HG03108 (cell line): ENCODE data around the gene AUP1.

ENCODE experiments used
- ATAC-seq: cut with Tn5 transposase; IDR thresholded peaks from one replicate; pipeline ENCODE4 v1.9.1; 2021; ENCODE audit warnings: moderate library complexity; ENCODE audit not compliant: unreplicated experiment

The AUP1 gene

GRCh38 chr2:74558284-74559230, 29.1 kb upstream of the AUP1 start:
- no peak for ATAC-seq

- no peak for ATAC-seq
These were observed 27.4 kb upstream of the AUP1 start for GRCh38 chr2:74556831-74557370.

GRCh38 chr2:74556159-74556558, 26.7 kb upstream of the AUP1 start:
- ATAC-seq = no peak

- ATAC-seq = no peak
These were observed 26.2 kb upstream of the AUP1 start for GRCh38 chr2:74555610-74556103.

GRCh38 chr2:74554820-74555531, 25.5 kb upstream of the AUP1 start:
- ATAC-seq = peak; percentile 27

GRCh38 chr2:74553892-74554819, 24.6 kb upstream of the AUP1 start, which contains the start of the genes DOK1 and LOXL3:
TSS of gene DOK1 (plus strand) at chr2:74554720. CDS start at chr2:74554755, 35 bp downstream.
TSS of gene LOXL3 (minus strand) at chr2:74553942. CDS start at chr2:74552634, 1,308 bp downstream.
- peak; percentile 50 for ATAC-seq

GRCh38 chr2:74552914-74553811, 23.7 kb upstream of the AUP1 start:
- ATAC-seq = no peak

GRCh38 chr2:74551942-74552913, 22.7 kb upstream of the AUP1 start:
- ATAC-seq = no peak

GRCh38 chr2:74551530-74551929, 22.0 kb upstream of the AUP1 start:
- ATAC-seq = no peak

GRCh38 chr2:74550231-74550630, 20.7 kb upstream of the AUP1 start:
- no peak for ATAC-seq

- peak; percentile 38 for ATAC-seq
These were observed 19.7 kb upstream of the AUP1 start for GRCh38 chr2:74548900-74549826.

GRCh38 chr2:74548285-74548899, 18.9 kb upstream of the AUP1 start:
- no peak for ATAC-seq

GRCh38 chr2:74546004-74546403, 16.5 kb upstream of the AUP1 start:
- no peak for ATAC-seq

- ATAC-seq = no peak
These were observed 15.1 kb upstream of the AUP1 start for GRCh38 chr2:74544634-74545033.

- no peak for ATAC-seq
These were observed 13.5 kb upstream of the AUP1 start for GRCh38 chr2:74542978-74543377.

GRCh38 chr2:74540291-74540690, 10.8 kb upstream of the AUP1 start:
- no peak for ATAC-seq
